WI38 (cell line): ENCODE data around the gene DHRSX.

Source experiments
- H3K4me3 ChIP-seq: 2 replicates; pipeline ENCODE4 v1.5.1; 2011; ENCODE audit warnings: low read depth, mild to moderate bottlenecking, control low read depth, low read length
- CTCF ChIP-seq: IDR thresholded peaks from 2 replicates; pipeline ENCODE4 v1.5.1; 2012; ENCODE audit warnings: low read depth, mild to moderate bottlenecking, control low read depth, low read length

Gene DHRSX

DNA sequence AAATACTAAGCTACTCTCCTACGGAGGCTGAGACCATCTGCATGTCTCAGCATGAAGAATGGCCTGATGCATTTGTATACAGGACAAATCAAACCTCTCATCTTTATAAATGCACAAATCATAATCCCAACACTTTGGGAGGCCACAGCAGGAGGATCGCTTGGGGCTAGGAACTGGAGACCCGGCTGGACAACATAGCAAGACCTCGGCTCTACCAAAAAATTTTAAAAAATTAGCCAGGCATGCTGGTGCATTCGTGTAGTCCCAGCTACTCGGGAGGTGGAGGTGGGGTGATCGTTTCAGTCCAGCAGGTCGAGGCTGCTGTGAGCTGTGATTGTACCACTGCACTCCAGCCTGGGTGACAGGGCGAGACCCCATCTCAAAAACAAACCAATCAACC is 262.8 kb downstream of the DHRSX start:
- H3K4me3 ChIP-seq: no peak overlapping the region
- TF ChIP-seq CTCF: no peak

DNA sequence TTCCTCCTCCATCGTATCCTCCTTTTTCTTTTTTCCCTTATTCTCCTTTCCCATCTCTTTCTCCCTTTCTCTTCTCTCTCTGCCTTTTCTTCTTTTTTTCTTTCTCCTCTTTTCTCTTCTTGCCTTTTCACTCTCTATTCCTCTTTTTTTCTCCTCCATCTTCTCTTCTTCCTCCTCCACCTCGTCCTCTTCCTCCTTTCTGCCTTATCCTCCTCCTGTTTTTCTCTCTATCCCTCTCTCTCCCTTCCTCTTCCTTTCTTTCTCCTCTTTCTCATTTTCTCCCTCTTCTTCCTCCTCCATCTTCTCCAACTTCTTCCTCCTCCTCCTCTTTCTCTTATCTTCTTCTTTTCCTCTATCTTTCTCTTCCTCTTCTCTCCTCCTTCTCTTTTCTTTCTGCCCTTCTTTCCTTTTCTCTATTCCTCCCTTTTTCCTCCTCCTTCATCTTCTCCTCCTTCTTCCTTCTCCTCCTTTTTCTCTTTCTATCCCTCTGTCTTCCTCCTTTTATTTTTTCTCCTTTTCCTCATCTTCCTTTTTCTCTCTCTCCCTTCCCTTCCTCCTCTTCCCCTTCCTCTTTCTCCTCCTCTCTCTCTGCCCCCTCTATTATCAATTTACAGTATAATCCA is 269.1 kb downstream of the DHRSX start:
- TF ChIP-seq CTCF: no peak

DNA sequence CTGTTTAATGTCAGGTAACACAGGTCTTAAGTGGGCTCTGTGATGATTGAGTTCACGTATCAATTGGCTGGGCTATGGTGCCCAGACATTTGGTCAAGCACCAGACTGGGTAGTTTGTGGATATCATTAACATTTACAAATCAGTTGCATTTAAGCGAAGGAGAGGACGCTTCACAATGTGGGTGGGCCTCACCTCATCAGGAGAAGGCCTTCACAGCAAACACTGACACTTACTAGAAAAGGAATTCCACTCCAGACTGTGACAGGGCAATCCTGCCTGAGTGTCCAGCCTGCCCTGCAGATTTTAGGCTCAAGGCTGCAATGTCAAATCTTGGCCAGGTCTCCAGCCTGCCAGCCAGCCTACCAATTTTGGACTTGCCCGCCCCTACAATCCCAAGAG is 270.3 kb downstream of the DHRSX start:
- no peak overlapping the region for H3K4me3 ChIP-seq

More for the DNA sequence above, 269.1 kb downstream of the DHRSX start:
- no peak overlapping the region for H3K4me3 ChIP-seq

GRCh38 chrX:2228536-2228935 is 272.2 kb downstream of the DHRSX start:
- no peak for TF ChIP-seq CTCF
- no peak overlapping the region for H3K4me3 ChIP-seq

More for the DNA sequence above, 270.3 kb downstream of the DHRSX start:
- no peak for TF ChIP-seq CTCF

DNA sequence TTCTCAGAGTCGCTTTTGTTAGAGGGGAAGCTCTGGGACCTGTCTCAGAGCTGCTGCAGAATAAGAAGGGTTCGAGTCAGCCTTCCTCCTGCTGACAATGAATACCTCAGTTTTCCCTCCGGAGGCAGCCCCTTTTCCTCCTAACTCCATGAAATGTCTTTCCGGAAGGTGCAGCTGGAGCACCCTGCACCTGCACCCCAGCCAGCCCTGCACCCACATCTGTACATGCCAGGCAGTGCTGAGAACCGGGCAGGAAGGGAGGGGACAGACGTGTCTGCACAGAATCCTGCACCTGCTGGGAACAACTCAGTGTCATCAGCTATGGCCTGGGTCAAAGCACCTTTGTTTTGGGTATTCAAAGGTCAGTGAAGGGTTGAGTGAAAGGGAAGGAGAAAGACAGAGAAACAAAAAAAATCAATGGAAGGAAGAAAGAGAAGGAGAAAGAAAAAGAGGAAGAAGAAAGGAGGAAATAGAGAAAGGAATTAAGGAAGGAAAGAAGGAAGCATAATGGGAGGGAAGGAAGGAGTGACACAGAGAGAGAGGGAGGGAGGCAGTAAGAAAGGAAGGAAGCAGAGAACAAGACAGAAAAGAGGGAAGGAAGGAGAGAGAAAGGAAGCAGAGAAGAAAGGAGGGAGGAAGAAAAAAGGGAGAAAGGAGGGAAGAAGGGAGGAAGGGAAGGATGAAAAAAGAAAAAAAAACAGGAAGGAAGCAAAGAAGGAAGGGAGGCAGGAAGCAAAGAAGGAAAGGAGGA is 273.7 kb downstream of the DHRSX start:
- no peak for TF ChIP-seq CTCF
- no peak overlapping the region for H3K4me3 ChIP-seq

DNA sequence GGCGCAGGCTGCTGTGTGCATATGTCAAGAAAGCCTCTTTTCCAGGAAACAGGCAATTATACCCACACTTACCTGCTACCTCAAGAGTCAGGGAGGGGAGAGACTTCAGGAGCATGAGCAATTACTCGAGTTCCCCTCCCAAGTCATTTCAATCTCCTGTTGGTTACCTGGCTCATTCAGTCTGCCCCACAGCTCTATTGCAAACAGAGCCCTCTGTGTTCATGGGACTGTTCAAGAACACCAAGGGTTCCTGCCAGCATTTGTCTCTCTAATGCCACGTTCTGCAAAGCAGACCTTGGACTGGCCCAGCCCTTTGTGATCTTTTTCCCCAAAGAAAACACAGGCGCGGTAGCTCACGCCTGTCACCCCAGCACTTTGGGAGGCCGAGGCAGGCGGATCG is 274.6 kb downstream of the DHRSX start:
- no peak overlapping the region for H3K4me3 ChIP-seq
- no peak for TF ChIP-seq CTCF

GRCh38 chrX:2224597-2225235 is 276.1 kb downstream of the DHRSX start:
- H3K4me3 ChIP-seq: no peak overlapping the region
- no peak for TF ChIP-seq CTCF
